Liver (tissue), 3 donors: ENCODE data around the gene WDR74.

ENCODE experiments used
- HNF4A ChIP-seq, 2 donors: conservative IDR thresholded peaks; 2 replicates each; pipeline ENCODE4 v1.6.1; 2016; ENCODE audit warnings: antibody characterized with exemption in 2 of 2, mild to moderate bottlenecking in 2 of 2
- TAF1 ChIP-seq: conservative IDR thresholded peaks from 2 replicates; pipeline ENCODE4 v1.6.1; 2016; ENCODE audit warnings: antibody characterized with exemption, mild to moderate bottlenecking
- TF ChIP-seq, protein P1 (sequence below): IDR thresholded peaks from 2 replicates; pipeline ENCODE4 v1.6.1; 2016; ENCODE audit warnings: antibody characterized with exemption
- TF ChIP-seq, protein P2 (sequence below): fragments of 150-350 bp; IDR thresholded peaks from 2 replicates; pipeline ENCODE4 v1.5.1; 2017; ENCODE audit warnings: improper control_type of control experiment, low read depth, low read length; ENCODE audit not compliant: missing input control
- donor health status: healthy.
- donor health status: healthy.

GRCh38 chr11:62843466-62843865 lies 4.1 kb upstream of the WDR74 start:
- TF ChIP-seq, protein P1, sequence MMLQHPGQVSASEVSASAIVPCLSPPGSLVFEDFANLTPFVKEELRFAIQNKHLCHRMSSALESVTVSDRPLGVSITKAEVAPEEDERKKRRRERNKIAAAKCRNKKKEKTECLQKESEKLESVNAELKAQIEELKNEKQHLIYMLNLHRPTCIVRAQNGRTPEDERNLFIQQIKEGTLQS, result no peak
- no peak for TF ChIP-seq HNF4A (conservative IDR thresholded peaks at IDR 0.05)
- no peak for TF ChIP-seq TAF1
- TF ChIP-seq, protein P2, sequence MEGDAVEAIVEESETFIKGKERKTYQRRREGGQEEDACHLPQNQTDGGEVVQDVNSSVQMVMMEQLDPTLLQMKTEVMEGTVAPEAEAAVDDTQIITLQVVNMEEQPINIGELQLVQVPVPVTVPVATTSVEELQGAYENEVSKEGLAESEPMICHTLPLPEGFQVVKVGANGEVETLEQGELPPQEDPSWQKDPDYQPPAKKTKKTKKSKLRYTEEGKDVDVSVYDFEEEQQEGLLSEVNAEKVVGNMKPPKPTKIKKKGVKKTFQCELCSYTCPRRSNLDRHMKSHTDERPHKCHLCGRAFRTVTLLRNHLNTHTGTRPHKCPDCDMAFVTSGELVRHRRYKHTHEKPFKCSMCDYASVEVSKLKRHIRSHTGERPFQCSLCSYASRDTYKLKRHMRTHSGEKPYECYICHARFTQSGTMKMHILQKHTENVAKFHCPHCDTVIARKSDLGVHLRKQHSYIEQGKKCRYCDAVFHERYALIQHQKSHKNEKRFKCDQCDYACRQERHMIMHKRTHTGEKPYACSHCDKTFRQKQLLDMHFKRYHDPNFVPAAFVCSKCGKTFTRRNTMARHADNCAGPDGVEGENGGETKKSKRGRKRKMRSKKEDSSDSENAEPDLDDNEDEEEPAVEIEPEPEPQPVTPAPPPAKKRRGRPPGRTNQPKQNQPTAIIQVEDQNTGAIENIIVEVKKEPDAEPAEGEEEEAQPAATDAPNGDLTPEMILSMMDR, result no peak
